ENCODE measurements around the gene PCDH17.

- TF ChIP-seq CTCF (IDR thresholded peaks at IDR 0.05 in 8 of 11, conservative IDR thresholded peaks at IDR 0.05 in 3 of 11) (no peak), POLR2A (IDR thresholded peaks at IDR 0.05) (no peak)
Observed at GRCh38 chr13:57634839-57635165, 3.3 kb downstream of the PCDH17 start.

All from spleen (tissue), 7 donors.